ENCODE results near the gene MFGE8. TPM values are rescaled to one million over a fixed set of nuclear protein-coding genes. Genes with fewer than 3 reads are reported as not detected.
A peak's percentile ranks its signal among the peaks of the same experiment; 100 is the strongest.

Gene MFGE8
- total RNA-seq, 1 donor, result 195 TPM

GRCh38 chr15:88954431-88955277, 41.5 kb upstream of the MFGE8 start:
- DNase-seq (ENCODE audit: insufficient read length, low spot score, missing footprints), result peak; percentile 92
- H2AFZ ChIP-seq (ENCODE audit: low read length), result peak overlapping the region; percentile 88
- TF ChIP-seq CTCF (IDR thresholded peaks at IDR 0.05; ENCODE audit: extremely low read depth, low read depth, low read length), result no peak
- no peaks in the 10 kb centered on the region for H3K79me2 ChIP-seq (ENCODE audit: insufficient read depth, low read length)
- peak overlapping the region; percentile 43 for H3K4me2 ChIP-seq (ENCODE audit: insufficient read depth, low read length)
- no peak overlapping the region for H3K27ac ChIP-seq (ENCODE audit: low read depth, low read length)
- H3K4me3 ChIP-seq (ENCODE audit: insufficient read depth, low read length), result no peak overlapping the region
- H3K36me3 ChIP-seq (ENCODE audit: insufficient read depth, low read length), result no peaks in the 10 kb centered on the region
- no peaks in the 10 kb centered on the region for H3K9me3 ChIP-seq (ENCODE audit: low read depth, low read length)
- peaks cover 8% of the 10 kb centered on the region for H3K4me1 ChIP-seq (ENCODE audit: insufficient read depth, low read length)
- H4K20me1 ChIP-seq (ENCODE audit: insufficient read depth, low read length), result no peaks in the 10 kb centered on the region
- peaks cover 2% of the 10 kb centered on the region for H3K27me3 ChIP-seq (ENCODE audit: insufficient read depth, low read length)

GRCh38 chr15:88950600-88951160, 37.5 kb upstream of the MFGE8 start:
- no peak overlapping the region for H3K4me3 ChIP-seq (ENCODE audit: insufficient read depth, low read length)
- H3K9me3 ChIP-seq (ENCODE audit: low read depth, low read length), result no peaks in the 10 kb centered on the region
- no peaks in the 10 kb centered on the region for H3K36me3 ChIP-seq (ENCODE audit: insufficient read depth, low read length)
- TF ChIP-seq CTCF (IDR thresholded peaks at IDR 0.05; ENCODE audit: extremely low read depth, low read depth, low read length), result no peak
- H3K79me2 ChIP-seq (ENCODE audit: insufficient read depth, low read length), result no peaks in the 10 kb centered on the region
- H3K27me3 ChIP-seq (ENCODE audit: insufficient read depth, low read length), result peaks cover 11% of the 10 kb centered on the region
- no peak overlapping the region for H2AFZ ChIP-seq (ENCODE audit: low read length)
- H4K20me1 ChIP-seq (ENCODE audit: insufficient read depth, low read length), result no peaks in the 10 kb centered on the region
- H3K4me1 ChIP-seq (ENCODE audit: insufficient read depth, low read length), result peaks cover 8% of the 10 kb centered on the region
- no peak overlapping the region for H3K27ac ChIP-seq (ENCODE audit: low read depth, low read length)
- no peak overlapping the region for H3K4me2 ChIP-seq (ENCODE audit: insufficient read depth, low read length)
- DNase-seq (ENCODE audit: insufficient read length, low spot score, missing footprints), result no peak

- Histone ChIP-seq H4K20me1 (ENCODE audit: insufficient read depth, low read length) (no peaks in the 10 kb centered on the region), H3K4me2 (ENCODE audit: insufficient read depth, low read length) (no peak overlapping the region), H3K4me3 (ENCODE audit: insufficient read depth, low read length) (no peak overlapping the region), H3K9me3 (ENCODE audit: low read depth, low read length) (no peaks in the 10 kb centered on the region), H3K27ac (ENCODE audit: low read depth, low read length) (no peak overlapping the region), H3K36me3 (ENCODE audit: insufficient read depth, low read length) (no peaks in the 10 kb centered on the region), H2AFZ (ENCODE audit: low read length) (no peak overlapping the region), H3K27me3 (ENCODE audit: insufficient read depth, low read length) (peaks cover 11% of the 10 kb centered on the region), H3K79me2 (ENCODE audit: insufficient read depth, low read length) (no peaks in the 10 kb centered on the region), H3K4me1 (ENCODE audit: insufficient read depth, low read length) (peaks cover 8% of the 10 kb centered on the region)
- TF ChIP-seq CTCF (IDR thresholded peaks at IDR 0.05; ENCODE audit: extremely low read depth, low read depth, low read length), result no peak
- DNase-seq (ENCODE audit: insufficient read length, low spot score, missing footprints), result no peak
Measured at GRCh38 chr15:88949734-88950400, 36.7 kb upstream of the MFGE8 start.

All from osteoblast (primary cell).